Panc1 (cell line): ENCODE data around the gene ZNF236.

Experiments used
- CTCF ChIP-seq: fragments of 450-650 bp; IDR thresholded peaks from 2 replicates; pipeline ENCODE4 v1.5.1; 2017; ENCODE audit warnings: mild to moderate bottlenecking
- POLR2AphosphoS5 ChIP-seq: IDR thresholded peaks from 2 replicates; pipeline ENCODE4 v1.6.1; 2012; ENCODE audit warnings: mild to moderate bottlenecking, low read depth, low read length, moderate library complexity
- REST ChIP-seq, 2 experiments: IDR thresholded peaks; 2 replicates each; pipeline ENCODE4 v1.6.1; 2011 to 2012; ENCODE audit warnings: low read depth in 2 of 2, control low read depth in 1 of 2, low read length in 1 of 2, mild to moderate bottlenecking in 1 of 2, moderate library complexity in 1 of 2; ENCODE audit not compliant: insufficient read depth in 1 of 2

GRCh38 chr18:77000527-77000926 lies 178.2 kb downstream of the ZNF236 start:
- no peak for TF ChIP-seq POLR2AphosphoS5
- no peak for TF ChIP-seq REST (IDR thresholded peaks at IDR 0.05; ENCODE audit: insufficient read depth in 1 of 2, low read depth in 2 of 2, low read length in 1 of 2)
- no peak for TF ChIP-seq CTCF
